ENCODE measurements around the gene CDC42BPB.
A peak's percentile ranks its signal among the peaks of the same experiment; 100 is the strongest.

Gene CDC42BPB

GRCh38 chr14:103095210-103095778 lies 37.9 kb upstream of the CDC42BPB start:
- no peak for DNase-seq (ENCODE audit: low spot score)

DNA sequence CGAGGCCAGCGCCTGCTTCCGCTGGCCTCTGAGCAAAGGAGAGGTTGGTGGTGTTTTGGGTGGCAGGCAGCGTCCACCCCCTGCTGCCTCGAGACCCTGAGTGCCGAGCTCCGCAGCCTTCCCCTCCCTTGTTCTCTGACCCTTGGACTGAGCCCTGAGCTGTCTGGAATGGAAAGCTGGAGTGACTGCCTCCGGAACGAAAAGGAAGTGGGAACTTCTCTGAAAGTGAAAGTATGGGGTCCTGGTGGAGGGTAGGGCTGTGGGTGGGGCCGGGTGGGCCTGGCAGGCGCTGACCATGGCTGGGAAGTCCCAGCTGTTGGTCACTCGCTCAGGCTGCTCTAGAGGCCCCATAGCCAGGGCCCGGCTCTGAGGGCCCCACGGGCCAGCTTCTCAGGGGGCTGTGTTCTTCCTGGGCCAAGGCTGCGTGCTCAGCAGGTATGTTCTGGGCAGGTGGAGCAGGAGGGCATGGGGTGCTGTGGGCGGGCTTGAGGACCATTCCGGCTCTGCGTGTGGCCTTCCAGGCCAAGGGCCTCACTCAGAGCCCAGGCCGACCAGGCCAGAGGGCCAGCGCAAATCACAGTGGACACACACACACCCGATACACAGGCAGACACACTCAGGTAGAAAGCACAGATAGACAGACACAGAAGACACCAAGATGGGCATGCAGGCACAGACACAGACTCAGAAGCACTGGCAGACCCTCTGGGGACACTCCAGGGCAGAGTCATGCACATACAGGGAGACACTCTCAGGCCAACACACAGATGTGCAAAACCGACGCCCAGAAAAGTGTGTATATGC lies 37.3 kb upstream of the CDC42BPB start, which contains the start of gene EXOC3L4:
Gene EXOC3L4, plus strand, starts transcription at position 320 of the 804 bp plus-strand sequence. CDS start 5,495 bp downstream, outside the sequence.
- no peak for DNase-seq (ENCODE audit: low spot score)

- DNase-seq (ENCODE audit: low spot score): no peak
Measured at GRCh38 chr14:103093856-103094405, 36.6 kb upstream of the CDC42BPB start.

- no peak for DNase-seq (ENCODE audit: low spot score)
Measured at GRCh38 chr14:103091883-103092222, 34.5 kb upstream of the CDC42BPB start.

- DNase-seq (ENCODE audit: low spot score): peak; percentile 89
Measured at GRCh38 chr14:103091041-103091882, 33.9 kb upstream of the CDC42BPB start.

GRCh38 chr14:103090481-103091020 lies 33.2 kb upstream of the CDC42BPB start:
- DNase-seq (ENCODE audit: low spot score): no peak

DNA sequence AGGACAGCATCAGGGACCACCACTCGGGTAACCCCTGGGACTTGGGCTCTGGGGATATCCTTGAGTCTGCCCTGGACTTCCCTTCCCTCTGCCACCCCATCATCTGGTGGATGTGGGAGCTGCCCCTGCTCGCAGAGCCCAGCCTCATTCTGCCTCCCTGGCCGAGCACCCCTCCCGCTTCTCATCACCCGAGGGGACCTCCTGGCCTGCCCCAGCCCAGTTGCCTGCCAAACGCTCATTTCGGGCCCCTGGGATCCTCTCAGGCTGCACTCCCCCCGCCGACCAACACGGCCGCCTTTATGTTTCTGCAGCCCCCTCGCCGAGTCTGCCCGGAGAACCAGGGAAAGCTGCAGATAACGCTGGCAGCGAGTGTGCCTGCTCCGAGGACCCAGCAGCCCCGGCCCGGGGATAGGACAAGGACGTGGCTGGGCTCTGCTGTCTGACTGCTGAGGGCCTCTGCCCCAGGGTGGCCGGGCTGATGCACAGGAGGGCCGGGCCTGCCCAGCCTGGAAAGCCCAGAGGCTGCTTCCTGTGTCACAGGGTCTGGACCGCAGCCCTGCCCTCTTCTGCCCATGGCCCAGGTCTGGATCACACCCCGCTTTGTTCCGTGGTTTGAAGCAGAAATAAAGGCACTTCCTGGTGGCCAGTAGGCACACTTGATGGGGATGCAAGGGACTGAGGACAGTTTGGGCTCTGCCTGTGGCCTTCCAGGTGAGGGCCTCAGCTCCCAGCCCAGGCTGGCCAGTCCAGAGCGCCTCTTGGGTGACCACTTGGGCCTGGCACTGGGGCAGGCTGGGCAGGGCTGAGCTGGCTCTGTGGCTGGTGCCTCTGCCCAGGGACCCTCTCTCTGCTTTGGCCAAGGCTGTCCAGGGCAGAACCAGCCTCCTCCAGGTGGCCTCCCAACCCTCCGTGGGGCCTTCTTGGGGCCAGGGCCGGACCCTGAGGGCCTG lies 32.3 kb upstream of the CDC42BPB start:
- DNase-seq (ENCODE audit: low spot score): no peak

DNA sequence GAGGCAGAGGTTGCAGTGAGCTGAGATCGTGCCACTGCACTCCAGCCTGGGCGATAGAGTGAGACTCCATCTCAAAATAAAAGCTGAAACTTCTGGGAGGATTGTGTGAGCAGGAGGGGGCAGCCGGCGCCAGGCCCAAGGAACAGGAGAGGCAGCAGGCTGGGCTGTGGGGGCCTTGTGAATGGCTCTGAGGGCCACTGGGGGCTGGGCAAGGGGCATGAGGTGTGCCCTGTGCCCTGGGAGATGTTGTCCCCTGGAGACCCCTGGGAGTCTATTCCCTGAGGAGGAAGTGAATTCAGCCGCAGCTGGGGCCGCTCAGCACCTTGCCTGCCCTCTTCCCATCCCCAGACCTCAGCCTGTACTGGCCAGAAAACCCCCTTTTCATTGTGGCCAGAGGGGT lies 31.6 kb upstream of the CDC42BPB start:
- DNase-seq (ENCODE audit: low spot score): no peak

GRCh38 chr14:103087343-103087835 lies 30.0 kb upstream of the CDC42BPB start:
- no peak for DNase-seq (ENCODE audit: low spot score)

DNA sequence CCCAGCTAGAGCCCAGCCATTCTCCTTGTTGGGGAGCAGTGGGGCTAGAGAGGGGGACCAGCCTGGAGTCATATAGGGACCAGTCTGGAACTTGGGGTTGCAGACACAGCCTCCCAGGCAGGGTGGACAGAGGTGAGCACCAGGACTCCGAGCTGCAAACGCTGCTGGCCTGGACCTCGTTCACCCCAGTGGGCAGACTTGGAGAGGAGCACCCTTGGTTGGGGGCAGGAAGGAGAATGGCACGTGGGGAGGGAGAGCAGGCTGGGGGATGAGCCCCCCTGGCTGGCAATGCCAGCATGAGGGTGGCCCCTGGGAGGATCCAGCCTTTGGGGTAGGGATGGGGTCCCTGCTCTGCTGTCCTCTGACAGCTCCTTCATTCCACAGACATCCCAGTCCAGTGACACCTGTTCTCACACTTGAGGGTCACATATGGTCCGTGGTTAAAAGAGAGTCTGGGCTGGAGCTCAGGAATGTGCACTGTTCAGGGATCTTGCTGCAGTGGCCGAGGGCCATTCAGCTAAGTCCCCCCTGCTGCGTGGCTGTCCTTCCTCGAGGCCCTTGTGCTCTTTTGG lies 29.5 kb upstream of the CDC42BPB start:
- no peak for DNase-seq (ENCODE audit: low spot score)

- no peak for DNase-seq (ENCODE audit: low spot score)
Measured at GRCh38 chr14:103085106-103086091, 28.1 kb upstream of the CDC42BPB start.

GRCh38 chr14:103084021-103084919 lies 26.9 kb upstream of the CDC42BPB start, which contains the start of gene LBHD2:
Gene LBHD2, plus strand, starts transcription at chr14:103084210. Its CDS starts 1,803 bp downstream, at chr14:103086013.
- DNase-seq (ENCODE audit: low spot score): no peak

DNA sequence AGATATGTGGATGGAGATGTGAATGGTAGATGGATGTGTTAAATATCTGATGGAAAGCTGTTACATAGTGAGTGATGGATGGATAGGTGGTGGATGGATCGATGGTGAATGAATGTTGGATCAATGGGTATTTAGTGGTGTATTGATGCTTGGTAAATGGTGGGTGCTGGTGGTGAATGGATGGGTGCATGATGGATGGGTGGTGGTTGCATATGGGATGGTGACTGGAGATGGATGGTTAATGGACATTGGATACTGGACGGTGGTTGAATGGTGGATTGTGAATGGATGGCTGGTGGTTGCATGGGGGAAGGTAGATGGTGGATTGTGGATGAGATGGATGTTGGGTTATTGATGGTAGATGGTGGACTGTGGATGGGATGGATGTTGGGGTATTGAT lies 24.6 kb upstream of the CDC42BPB start:
- DNase-seq (ENCODE audit: low spot score): no peak

- DNase-seq (ENCODE audit: low spot score): no peak
Measured at GRCh38 chr14:103078860-103079587, 21.7 kb upstream of the CDC42BPB start.

GRCh38 chr14:103078420-103078749 lies 21.0 kb upstream of the CDC42BPB start:
- DNase-seq (ENCODE audit: low spot score): peak; percentile 92

GRCh38 chr14:103074729-103075367 lies 17.5 kb upstream of the CDC42BPB start:
- DNase-seq (ENCODE audit: low spot score): peak; percentile 66
